Left cardiac atrium (tissue), 4 donors: ENCODE results near the gene HGD. TPM values are rescaled to one million over a fixed set of nuclear protein-coding genes. Genes with fewer than 3 reads are reported as not detected.
"Not testable (repeated sequence)": the region's sequence is repeated elsewhere in the genome, so short reads cannot be mapped to it uniquely, and the experiment has no call there.

Experiments used
- ATAC-seq, 2 donors: fragments of 200-7000 bp; cut with Tn5 transposase; one replicate each; pipeline ENCODE4 v1.9.1; 2020; ENCODE audit warnings: mild to moderate bottlenecking in 2 of 2, moderate library complexity in 2 of 2
- DNase-seq: peaks from one replicate; pipeline ENCODE4 v3.0.0-alpha.2; 2020
- intact Hi-C, 2 donors: fragments of 100-400 bp; cut with DNase I; formaldehyde crosslinking; loops; one replicate each; pipeline versions ENCODE4 v1.14.1 to v1.15.1; 2022 to 2023
- total RNA-seq, 2 donors: library from RNA; stranded (reverse); fragmentation: NEBNext Ultra II Directional; extraction: Animal tissue kit (Norgen Biotek cat#: 25700); gene quantifications; one replicate each; pipeline ENCODE4 v1.2.1, GENCODE V29; 2021
- donor health status: DM: no; HTN: yes; CAD: no.
- donor health status: DM: no; HTN: yes; CAD: no; lungs with severe emphysema.
- donor health status: DM: yes; HTN: yes; CAD: no.
- donor health status: Dilated cardiomyopathy.

Gene HGD
- total RNA-seq, 2 donors from 2014 or later, result 1.5 TPM; not detected in 1

DNA sequence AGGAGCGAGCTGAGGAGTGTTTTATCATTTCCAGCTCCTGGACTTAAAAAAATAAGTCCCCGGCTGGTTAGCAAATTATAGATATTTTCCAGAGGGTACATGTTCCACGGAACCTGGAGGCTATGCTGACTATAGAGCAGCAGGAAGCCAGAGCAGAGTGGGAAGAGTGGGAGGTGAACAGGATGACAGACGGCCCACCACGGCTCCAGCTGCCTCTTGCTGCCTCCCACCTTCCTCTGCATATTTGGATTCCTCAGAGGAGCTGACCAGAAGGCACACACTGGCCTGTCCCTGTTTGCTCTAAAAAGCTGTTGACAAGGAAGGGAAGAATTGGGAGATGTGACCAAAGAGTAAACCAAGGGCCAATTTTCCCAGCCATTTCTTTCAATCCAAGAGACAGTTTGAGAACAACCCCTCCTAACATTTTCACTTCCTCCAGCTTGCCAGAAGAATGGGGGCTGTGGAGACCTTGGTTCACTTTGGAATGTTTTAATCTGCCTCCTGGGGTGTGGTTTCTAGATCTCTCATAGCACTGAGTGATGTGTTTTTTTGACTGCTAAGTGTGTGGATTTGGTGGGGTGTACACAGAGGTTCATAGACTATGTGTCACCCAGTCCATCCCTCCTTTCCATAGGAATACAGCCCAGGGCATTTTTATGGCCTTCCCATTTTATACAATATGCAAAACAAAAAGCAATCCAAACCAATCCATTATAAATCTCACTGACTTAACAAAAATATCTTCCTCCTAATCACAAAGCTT is 36.8 kb downstream of the HGD start:
- peak in 1 of 2 donors; percentile 43 for ATAC-seq
- intact Hi-C loops, result no loop called here
- no peak for DNase-seq

DNA sequence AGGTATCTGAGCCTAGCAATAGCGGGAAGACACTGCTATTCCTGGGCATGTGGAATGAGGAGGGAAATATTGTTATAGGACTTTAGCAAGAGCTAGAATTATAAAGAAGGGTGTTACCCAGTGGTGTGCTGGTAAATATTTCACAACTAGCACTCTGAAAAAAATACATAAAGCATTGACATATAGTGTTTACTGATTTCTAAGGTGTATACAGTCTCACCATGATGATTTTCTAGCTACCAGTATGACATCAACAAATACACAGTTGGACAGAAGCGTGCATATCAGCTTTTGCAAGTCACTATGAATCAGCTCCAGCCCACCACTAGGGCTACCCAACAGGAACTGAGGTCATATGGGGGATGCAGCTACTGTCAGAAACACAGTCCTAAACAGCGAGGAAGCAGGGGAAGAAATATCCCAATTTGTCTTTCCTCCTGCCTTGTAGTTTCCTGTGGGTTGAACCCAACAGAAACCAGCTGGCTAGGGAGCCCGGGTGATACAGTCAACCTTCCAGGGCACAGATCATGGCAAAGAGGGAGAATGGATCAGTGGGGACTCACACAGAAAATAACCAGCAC is 39.6 kb downstream of the HGD start:
- intact Hi-C loops, result no loop called here
- DNase-seq (no peak), ATAC-seq (no peak)

DNA sequence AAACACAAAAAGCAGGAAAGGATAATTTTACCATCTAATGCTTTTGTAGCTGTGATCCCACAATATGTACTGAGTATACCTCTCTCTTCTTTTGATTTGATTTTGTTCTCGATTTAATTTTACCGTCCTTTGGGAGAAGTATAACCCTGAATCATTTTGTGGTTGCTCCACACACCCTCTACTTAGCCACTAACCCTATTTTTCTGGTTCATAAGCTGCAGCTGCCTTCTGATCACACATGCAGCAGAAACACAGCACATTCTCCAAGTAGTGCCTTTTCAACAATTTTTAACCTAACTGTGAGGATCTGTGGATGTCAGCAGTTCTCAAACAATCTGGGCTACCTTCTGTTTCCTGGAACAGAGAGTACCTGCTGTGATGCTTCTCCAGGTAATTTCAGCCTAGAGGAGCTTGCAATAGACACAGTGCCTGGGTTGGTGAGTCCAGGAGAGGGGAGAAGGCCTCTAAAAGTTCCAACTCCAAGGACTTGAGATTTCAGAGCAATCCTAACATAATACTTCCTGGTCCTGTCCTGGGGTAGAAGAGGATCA is 40.3 kb downstream of the HGD start:
- no peak for ATAC-seq
- intact Hi-C loops, result no loop called here
- no peak for DNase-seq

DNA sequence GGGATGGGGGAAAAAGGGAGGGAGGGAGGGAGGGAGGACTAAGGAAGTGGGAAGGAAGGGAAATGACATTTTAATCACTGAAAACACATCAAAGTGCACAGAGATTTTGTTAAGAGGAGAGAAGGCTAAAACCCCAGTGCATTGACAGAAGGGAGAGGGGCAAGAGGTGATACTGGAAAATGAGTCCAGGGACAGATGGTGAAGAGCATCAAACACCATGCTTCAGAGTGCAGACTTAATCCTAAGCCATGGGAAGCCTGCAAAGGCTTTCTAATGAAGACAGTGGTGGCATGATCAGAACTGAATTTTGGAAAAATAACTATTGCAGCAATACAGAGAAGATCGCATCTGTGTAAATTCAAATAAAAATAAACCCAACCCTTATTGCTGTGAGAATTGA is 41.8 kb downstream of the HGD start:
- intact Hi-C loops, result no loop called here
- DNase-seq (no peak), ATAC-seq (no peak)

DNA sequence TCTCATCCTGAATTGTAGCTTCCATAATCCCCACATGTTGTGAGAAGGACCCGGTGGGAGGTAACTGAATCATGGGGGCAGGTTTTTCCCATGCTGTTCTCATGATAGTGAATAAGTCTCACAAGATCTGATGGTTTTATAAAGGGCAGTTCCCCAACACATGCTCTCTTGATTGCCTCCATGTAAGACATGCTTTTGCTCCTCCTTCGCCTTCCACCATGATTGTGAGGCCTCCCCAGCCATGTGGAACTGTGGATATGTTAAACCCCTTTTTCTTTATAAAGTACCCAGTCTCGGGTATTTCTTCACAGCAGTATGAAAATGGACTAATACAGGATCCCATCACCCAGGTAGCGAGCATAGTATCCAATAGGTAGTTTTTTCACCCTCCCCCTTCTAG is 43.2 kb downstream of the HGD start:
- ATAC-seq, intact Hi-C loops, DNase-seq: not testable (repeated sequence)

DNA sequence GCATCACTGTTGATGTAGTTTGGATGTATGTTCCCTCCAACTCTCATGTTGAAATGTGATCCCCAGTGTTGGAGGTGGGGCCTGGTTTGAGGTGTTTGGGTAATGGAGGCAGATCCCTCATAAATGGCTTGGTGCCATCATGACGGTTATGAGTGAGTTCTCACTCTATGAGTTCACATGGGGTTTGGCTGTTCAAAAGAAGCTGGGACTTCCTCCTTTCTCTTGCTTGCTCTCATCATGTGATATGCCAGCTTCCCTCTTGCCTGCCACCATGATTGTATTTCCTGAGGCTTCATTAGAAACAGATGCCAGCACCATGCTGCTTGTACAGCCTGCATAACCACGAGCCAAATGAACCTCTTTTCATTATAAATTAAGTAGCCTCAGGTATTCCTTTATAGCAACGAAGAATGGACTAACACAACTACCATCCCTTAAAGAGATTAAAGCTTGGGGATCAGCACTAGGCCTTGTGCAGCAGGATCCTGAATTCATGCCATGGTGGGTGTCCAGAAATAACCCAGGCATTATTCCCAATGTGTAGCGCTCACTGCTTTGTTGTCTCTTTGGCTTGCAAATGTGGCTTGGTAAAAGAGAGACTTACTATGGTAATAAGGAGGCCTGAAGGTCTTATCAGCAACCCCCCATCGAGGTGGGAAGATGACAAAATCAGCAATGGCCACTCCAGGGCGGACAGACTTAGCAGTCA is 44.0 kb downstream of the HGD start:
- intact Hi-C loops, result no loop called here
- DNase-seq (no peak), ATAC-seq (no peak)

DNA sequence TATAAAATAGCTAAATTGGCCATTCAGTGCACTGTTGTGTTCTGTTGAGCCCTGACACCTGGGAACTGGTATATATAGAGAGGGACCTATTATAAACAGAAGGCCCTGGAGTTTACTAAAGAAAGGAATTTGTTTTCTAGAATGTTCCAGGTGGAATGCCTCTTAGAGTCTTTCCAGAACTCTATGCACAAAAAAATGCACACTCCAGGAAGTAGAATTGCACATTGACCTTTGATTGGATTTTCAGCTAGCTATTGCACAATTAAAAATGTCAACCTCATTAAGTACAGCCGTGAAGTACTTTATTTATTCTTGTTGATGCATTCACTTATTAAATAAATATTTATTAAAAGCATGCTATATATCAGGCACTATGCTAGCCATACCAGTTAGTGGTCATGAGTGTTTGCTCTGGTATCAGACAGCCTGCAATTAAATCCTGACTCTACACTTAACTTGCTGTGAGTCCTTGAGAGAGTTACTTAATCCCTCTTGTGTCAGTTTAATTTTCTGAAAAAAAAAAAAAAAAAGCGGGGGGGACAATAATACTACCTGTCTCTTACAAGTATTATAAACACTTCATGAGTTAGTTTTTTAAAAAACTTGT is 45.1 kb downstream of the HGD start:
- ATAC-seq, result no peak
- no peak for DNase-seq
- intact Hi-C loops, result no loop called here

DNA sequence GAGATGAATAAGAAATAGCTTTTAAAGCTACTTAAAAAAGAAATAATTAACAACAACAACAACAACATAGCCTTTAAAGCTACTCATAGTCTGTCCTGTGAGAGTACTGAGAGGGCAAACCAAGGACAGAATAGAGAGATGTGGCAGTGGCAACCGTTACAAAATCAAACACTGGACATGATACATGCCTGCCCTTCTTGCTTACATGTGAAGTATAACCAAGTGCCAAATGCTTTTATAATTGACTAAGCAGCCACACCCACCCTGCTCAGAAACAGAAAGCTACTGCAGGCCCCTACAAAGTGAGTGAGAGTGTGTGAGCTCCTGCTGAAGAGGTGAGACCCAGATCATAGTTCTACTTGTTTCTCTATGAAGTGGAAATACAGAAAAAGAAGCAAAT is 47.5 kb downstream of the HGD start:
- ATAC-seq (peak in 1 of 2 donors; percentile 38), DNase-seq (no peak)
- intact Hi-C loops, result no loop called here

DNA sequence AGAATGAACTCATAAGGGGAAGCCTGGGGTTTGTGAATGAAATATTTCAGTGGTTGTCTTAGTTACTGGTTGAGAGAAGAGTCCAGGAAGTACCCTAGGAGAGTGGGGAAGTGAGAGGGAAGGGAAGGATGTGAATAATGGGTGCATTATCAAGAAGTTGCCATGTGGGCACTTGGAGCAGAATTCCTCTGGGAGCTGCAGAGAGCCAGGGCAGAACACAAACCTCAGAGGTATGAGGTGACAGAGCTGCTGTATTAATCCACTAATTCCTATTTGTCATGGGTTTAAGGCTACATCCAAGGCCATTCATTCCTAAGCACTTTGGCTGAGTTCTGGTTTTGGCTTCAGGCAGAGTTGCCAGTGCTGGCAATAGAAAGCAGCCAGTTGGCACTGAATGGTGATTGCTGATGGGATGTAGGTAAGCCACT is 56.9 kb downstream of the HGD start:
- DNase-seq (no peak), ATAC-seq (no peak)
- intact Hi-C loops, result no loop called here

DNA sequence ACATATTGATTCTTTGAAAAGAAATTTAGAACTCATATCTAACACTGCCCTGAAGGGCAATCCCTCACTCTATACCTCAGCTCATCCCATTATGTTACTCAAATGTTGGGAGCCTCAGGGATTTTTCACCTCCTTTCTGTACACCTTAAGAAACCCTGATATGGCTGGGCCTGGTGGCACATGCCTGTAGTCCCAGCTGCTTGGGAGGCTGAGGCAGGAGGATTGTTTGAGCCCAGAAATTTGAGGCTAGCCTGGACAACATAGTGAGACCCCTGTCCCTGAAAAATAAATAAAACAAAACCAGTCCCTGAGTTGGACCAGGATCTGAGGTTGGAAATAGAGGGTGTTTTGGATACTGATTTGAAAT is 58.3 kb downstream of the HGD start:
- intact Hi-C loops, result no loop called here

DNA sequence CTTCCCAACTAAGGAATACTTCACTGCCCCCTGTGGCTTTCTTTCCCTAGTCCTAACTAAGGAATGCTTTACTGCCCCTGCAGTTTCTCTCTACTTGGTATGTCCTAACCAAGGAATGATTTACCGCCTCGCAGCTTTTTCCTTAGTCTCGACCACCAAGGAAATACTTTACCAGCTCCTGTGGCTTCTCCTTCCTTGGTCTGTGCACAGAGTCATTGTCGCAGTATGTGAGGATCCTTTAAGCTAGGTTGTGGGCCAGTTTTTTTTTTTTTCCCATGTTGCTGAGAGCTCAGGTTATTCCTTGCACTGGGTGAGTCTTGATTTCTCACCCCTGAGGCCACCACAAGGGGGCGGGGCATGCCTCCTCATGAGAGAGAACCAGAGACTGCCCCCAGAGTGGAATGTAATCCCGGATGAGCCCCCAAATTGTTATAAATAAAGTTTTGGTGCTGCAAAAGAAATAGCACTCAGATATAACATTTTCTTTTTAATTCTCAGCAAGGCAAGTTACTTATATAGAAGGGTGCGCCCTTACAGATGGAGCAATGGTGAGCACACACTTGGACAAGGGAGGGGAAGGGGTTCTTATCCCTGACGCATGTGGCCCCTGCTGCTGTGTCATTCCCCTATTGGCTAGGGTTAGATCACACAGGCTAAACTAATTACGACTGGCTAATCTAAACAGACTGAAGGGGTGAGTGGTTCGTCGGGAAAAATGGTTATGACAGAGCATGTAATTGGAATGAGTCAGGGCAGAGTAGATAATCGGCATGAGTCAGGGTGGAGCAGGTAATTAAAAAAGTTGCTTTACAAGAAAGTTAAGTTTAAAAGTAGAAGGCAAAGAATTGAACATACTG is 58.9 kb downstream of the HGD start:
- intact Hi-C loops, result no loop called here
- no peak for ATAC-seq
- no peak for DNase-seq

More for the DNA sequence above, 58.3 kb downstream of the HGD start:
- DNase-seq (no peak), ATAC-seq (no peak)

DNA sequence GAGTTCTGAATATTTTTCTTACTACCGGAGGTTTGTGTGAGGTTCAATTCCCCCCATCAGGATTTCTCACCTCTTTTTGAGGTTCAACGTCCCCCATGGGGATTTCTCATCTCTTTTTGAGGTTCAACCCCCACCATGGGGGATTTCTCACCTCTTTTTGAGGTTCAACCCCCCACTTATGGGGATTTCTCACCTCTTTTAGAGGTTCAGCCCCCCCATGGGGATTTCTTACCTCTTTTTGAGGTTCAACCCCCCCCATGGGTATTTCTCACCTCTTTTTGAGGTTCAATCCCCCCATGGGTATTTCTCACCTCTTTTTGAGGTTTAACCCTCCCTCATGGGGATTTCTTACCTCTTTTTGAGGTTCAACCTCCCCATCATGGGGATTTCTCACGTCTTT is 59.6 kb downstream of the HGD start:
- intact Hi-C loops, result no loop called here
- ATAC-seq (no peak), DNase-seq (no peak)

DNA sequence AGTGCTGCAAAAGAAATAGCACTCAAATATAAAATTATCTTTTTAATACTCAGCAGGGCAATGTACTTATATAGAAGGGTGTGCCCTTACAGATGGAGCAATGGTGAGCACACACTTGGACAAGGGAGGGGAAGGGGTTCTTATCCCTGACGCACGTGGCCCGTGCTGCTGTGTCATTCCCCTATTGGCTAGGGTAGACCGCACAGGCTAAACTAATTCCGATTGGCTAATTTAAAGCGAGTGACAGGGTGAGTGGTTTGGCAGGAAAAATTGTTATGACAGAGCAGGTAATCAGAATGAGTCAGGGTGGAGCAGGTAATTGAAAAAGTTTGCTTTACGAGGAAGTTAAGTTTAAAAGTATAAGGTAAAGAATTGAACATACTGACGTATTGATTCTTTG is 65.3 kb downstream of the HGD start:
- DNase-seq, intact Hi-C loops, ATAC-seq: not testable (repeated sequence)

DNA sequence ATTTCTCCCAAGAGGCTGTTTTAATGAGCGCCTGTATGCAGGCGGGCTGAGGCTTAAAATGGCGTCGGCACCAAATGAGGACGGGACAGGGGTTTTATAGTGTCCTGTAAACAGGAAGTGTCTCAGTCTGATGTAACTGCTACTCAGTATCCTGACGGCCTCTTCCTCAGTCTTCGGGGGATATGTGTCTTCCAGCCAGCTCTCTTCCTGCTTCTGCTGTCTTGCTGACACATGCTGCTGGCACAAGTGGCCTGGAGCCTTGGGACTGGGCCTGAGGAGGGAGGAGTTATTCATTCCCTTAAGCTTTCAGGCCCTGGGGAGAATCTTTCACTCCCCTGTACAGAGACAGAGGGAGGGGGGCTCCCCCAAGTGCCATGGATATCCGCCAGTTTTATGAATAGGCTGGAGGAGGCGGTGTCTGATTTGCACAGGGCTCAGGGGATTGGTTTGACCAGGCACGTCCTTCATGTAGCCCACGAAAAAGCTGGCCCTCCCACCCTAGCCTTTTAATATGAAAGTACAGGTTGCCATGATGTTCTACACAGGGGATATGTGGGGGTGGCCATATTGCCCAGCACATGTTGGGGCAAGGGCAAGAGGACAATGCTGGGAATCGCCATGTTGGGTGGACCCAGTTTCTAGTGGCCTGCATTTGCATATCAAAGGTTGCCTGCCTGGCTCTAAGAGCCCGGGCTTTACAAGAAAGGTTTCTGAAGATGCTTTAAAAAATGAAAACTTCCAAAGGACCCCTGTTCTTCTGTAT is 66.0 kb downstream of the HGD start:
- intact Hi-C loops, result no loop called here
- ATAC-seq (peak; percentile 84 to 88), DNase-seq (peak; percentile 52)

DNA sequence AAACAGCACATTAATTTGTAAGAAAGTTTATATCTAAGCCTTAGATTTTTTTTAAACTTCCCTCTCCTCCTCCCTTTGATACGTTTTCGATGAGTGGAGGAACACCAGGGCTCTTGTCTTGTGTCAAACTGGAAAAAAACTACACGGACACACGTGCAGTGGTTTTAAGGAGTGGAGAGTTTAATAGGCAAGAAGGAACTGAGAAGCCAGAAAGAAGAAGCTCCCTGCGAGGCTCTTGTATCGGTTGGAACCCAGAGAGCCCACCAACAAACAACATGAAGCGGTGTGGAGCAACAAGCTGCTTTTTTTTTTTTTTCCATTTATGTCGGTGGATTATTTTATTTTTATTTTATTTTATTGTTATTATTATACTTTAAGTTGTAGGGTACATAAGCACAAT is 67.3 kb downstream of the HGD start:
- intact Hi-C loops, result no loop called here
- DNase-seq, result no peak
- ATAC-seq, result no peak

DNA sequence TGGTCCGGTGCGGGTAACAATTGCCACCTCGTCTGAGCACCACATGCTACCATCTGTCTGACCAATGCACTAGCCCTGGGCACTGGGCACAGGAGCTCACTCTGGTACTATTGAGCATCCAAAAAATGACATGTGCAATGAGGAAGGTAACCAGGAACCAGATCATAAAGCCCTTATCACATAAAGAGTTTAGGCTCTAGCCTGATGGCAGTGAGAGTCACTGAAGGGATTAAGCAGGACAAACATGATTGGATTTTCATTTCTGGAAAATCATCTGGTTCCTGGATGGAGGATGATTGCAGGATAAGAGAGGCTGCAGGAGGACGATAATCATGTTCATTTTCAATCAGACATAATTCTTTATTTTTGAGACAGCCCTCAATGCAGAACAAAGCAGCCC is 73.5 kb downstream of the HGD start:
- no peak for ATAC-seq
- DNase-seq, result no peak
- intact Hi-C loops, result no loop called here

DNA sequence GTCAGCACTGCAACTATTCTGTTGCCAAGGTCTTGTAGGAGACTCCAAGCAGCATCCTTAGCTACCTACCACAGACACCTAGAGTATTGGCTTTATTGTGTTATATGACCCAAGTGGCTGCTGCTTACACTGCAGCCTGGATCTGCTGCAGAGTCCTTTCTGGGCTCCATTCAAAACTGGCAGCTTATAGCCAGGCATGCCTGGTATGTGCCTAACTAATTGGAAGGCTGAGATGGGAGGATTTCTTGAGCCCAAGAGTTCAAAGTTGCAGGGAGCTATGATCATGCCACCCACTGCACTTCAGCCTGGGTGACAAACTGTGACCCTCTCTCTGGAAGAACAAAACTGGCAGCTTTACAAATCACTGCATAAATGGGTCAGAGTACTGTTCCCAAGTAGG is 77.3 kb downstream of the HGD start:
- peak; percentile 27 to 34 for ATAC-seq

DNA sequence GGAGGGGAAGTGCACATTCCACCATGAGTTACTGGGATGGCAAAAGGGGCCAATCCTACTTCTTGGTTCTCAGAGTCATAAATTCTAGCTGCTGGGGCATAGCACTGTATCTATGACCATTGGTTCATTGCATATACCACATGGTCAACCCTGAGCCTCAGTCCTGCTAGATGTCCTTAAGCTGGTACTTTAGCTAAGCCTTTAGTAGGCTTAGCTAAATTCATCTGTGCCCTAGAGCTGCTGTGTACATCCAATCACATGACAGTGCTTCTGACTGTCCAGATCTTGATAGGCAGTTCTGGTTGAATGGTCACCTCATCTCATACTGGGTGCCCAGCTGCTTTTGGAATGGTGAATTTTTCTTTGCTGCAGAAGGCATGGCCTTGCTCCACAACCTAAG is 77.7 kb downstream of the HGD start:
- DNase-seq, result no peak
- intact Hi-C loops, result no loop called here
- peak in 1 of 2 donors; percentile 14 for ATAC-seq

More for the DNA sequence above, 77.3 kb downstream of the HGD start:
- DNase-seq, result no peak
- intact Hi-C loops, result no loop called here
